ENCODE results near the gene TSHZ1.
A peak's percentile ranks its signal among the peaks of the same experiment; 100 is the strongest.

Gene TSHZ1

DNA sequence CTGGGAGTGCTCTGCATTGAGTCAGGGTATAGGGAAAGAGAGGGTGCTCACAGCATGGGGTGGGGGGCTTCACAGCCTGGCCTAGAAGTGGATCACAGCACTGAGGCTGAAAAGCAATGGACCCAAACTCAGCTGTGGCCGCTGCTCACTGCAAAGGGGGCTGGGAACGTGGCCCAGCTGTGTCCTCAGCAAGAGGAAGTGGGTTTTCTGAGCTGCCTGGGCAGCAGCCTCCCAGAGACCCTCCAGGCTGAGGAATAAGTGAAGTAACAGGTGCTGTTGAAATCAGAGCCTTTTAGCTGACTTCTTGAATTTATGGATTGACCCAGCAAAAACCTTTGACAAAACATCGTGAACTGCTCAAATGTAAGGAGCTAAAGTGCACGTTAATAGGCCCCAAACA lies 36.9 kb upstream of the TSHZ1 start:
- no peak overlapping the region for H3K4me3 ChIP-seq (ENCODE audit: low read depth, low read length)
- TF ChIP-seq, protein P1, sequence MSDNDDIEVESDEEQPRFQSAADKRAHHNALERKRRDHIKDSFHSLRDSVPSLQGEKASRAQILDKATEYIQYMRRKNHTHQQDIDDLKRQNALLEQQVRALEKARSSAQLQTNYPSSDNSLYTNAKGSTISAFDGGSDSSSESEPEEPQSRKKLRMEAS (IDR thresholded peaks at IDR 0.05; ENCODE audit: low read depth, low read length): no peak
- TF ChIP-seq MYC (IDR thresholded peaks at IDR 0.05; ENCODE audit: low read depth, low read length): no peak
- no peak for TF ChIP-seq POLR2A (IDR thresholded peaks at IDR 0.05; ENCODE audit: extremely low read depth, insufficient read length)
- TF ChIP-seq, protein P2, sequence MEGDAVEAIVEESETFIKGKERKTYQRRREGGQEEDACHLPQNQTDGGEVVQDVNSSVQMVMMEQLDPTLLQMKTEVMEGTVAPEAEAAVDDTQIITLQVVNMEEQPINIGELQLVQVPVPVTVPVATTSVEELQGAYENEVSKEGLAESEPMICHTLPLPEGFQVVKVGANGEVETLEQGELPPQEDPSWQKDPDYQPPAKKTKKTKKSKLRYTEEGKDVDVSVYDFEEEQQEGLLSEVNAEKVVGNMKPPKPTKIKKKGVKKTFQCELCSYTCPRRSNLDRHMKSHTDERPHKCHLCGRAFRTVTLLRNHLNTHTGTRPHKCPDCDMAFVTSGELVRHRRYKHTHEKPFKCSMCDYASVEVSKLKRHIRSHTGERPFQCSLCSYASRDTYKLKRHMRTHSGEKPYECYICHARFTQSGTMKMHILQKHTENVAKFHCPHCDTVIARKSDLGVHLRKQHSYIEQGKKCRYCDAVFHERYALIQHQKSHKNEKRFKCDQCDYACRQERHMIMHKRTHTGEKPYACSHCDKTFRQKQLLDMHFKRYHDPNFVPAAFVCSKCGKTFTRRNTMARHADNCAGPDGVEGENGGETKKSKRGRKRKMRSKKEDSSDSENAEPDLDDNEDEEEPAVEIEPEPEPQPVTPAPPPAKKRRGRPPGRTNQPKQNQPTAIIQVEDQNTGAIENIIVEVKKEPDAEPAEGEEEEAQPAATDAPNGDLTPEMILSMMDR (IDR thresholded peaks at IDR 0.05; ENCODE audit: low read depth, low read length): no peak
- peak; percentile 32 for DNase-seq (ENCODE audit: low read depth)

GRCh38 chr18:75176849-75177248 lies 33.7 kb upstream of the TSHZ1 start:
- TF ChIP-seq POLR2A (IDR thresholded peaks at IDR 0.05; ENCODE audit: extremely low read depth, insufficient read length) (no peak), MYC (IDR thresholded peaks at IDR 0.05; ENCODE audit: low read depth, low read length) (no peak)
- TF ChIP-seq, protein P1 (IDR thresholded peaks at IDR 0.05; ENCODE audit: low read depth, low read length): no peak
- TF ChIP-seq, protein P2 (IDR thresholded peaks at IDR 0.05; ENCODE audit: low read depth, low read length): no peak
- DNase-seq (ENCODE audit: low read depth): no peak
- H3K4me3 ChIP-seq (ENCODE audit: low read depth, low read length): no peak overlapping the region

- TF ChIP-seq, protein P1 (IDR thresholded peaks at IDR 0.05; ENCODE audit: low read depth, low read length): no peak
- TF ChIP-seq, protein P2 (IDR thresholded peaks at IDR 0.05; ENCODE audit: low read depth, low read length): no peak
- TF ChIP-seq MYC (IDR thresholded peaks at IDR 0.05; ENCODE audit: low read depth, low read length): no peak
- TF ChIP-seq POLR2A (IDR thresholded peaks at IDR 0.05; ENCODE audit: extremely low read depth, insufficient read length): no peak
- no peak for DNase-seq (ENCODE audit: low read depth)
- no peak overlapping the region for H3K4me3 ChIP-seq (ENCODE audit: low read depth, low read length)
Measured at GRCh38 chr18:75178376-75178775, 32.2 kb upstream of the TSHZ1 start.

- TF ChIP-seq, protein P1 (IDR thresholded peaks at IDR 0.05; ENCODE audit: low read depth, low read length): no peak
- TF ChIP-seq, protein P2 (IDR thresholded peaks at IDR 0.05; ENCODE audit: low read depth, low read length): no peak
- TF ChIP-seq POLR2A (IDR thresholded peaks at IDR 0.05; ENCODE audit: extremely low read depth, insufficient read length) (no peak), MYC (IDR thresholded peaks at IDR 0.05; ENCODE audit: low read depth, low read length) (no peak)
- DNase-seq (ENCODE audit: low read depth): no peak
- no peak overlapping the region for H3K4me3 ChIP-seq (ENCODE audit: low read depth, low read length)
Measured at GRCh38 chr18:75179819-75180600, 30.6 kb upstream of the TSHZ1 start.

DNA sequence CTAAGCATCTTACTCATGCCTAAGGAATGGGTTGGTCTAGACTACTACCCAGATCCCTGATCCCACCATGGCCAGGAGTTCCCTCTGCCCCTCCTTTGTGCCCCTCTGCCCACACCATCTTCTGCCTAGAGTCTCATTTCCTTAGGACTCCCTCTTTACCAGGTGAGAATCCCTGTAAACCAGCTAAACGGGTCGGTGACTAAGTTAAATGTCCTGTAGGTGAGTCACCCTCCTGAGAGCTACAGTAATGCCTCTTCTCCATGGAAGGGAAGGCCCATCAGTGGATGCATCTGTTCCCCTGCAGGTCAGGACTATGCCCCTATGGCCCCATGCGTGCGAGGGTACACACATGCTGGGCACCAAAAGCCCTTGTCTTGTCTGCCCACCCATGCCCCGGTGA lies 27.1 kb upstream of the TSHZ1 start:
- H3K4me3 ChIP-seq (ENCODE audit: low read depth, low read length): no peak overlapping the region
- DNase-seq (ENCODE audit: low read depth): no peak
- TF ChIP-seq MYC (IDR thresholded peaks at IDR 0.05; ENCODE audit: low read depth, low read length): no peak
- TF ChIP-seq, protein P2 (IDR thresholded peaks at IDR 0.05; ENCODE audit: low read depth, low read length): no peak
- TF ChIP-seq POLR2A (IDR thresholded peaks at IDR 0.05; ENCODE audit: extremely low read depth, insufficient read length): no peak
- TF ChIP-seq, protein P1 (IDR thresholded peaks at IDR 0.05; ENCODE audit: low read depth, low read length): no peak
